ENCODE data around the gene GTSE1.

DNA sequence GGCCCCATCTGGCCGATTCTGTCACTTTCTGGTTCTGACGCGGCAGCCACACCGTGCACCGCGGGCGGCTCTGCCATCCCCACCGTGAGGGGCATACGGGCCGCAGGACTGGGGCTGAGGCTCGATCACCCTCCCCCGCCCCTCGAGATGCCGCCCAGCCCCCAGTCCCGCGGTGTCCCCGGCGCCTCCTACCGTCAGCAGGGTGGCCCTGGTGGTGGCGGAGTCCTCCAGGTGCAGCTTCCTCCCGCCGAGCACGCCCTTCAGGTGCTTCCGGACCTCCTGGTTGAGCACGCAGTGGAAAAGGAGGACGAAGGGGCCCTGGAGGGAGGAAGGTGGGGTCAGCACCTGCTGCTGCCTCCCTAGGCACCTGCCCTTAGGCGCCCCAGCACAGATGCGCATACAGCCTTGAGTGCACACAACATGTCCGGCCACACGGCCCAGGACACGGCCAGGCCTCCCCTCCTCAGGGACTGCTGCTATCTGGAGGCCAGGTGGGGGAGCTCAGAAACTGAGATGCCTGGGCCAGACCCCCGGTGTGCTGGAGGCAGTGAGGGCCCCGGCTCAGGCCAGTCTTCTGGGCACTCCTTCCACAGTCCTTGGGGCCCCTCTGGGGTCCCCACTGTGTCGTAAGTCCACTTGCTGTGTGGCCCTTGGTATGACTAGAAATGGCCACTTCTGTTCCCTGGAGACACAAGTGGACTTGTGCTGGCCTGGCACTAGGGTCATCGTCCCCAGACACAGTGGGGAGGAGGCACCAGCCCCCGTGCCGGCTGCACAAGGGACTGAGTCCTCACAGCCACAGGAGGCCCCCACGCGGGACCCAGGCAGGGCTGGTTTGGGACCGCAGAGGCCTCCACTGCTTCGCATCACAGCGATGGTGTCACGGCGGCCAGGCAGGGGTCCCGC is 70.4 kb downstream of the GTSE1 start:
- no peak for TF ChIP-seq CTCF (IDR thresholded peaks at IDR 0.05)
- TF ChIP-seq EZH2 (IDR thresholded peaks at IDR 0.05; ENCODE audit: borderline replicate concordance, insufficient read depth, low read depth, low read length, poor library complexity, severe bottlenecking): no peak

All from B cell (primary cell).